H9 (cell line): ENCODE measurements around the gene TAF4B. TPM values are rescaled to one million over a fixed set of nuclear protein-coding genes. Genes with fewer than 3 reads are reported as not detected.

Experiments
- DNase-seq: peaks from one replicate; pipeline ENCODE4 v3.0.0-alpha.2; 2017
- H2AFZ ChIP-seq: one replicate; pipeline ENCODE4 v1.6.1; 2013; ENCODE audit warnings: mild to moderate bottlenecking, low read length, control low read depth, moderate library complexity
- H2AK5ac ChIP-seq: 2 replicates; pipeline ENCODE4 v1.6.1; 2013; ENCODE audit warnings: low read length, control low read depth, mixed read lengths; ENCODE audit not compliant: insufficient read length
- H2BK120ac ChIP-seq: one replicate; pipeline ENCODE4 v1.6.1; 2013; ENCODE audit warnings: low read depth, mild to moderate bottlenecking, low read length, control low read depth, inconsistent platforms; ENCODE audit not compliant: poor library complexity, severe bottlenecking
- H2BK12ac ChIP-seq: 2 replicates; pipeline ENCODE4 v1.6.1; 2013; ENCODE audit warnings: low read length, control low read depth, mixed read lengths, low read depth; ENCODE audit not compliant: insufficient read length
- H2BK15ac ChIP-seq: 2 replicates; pipeline ENCODE4 v1.6.1; 2013; ENCODE audit warnings: low read depth, low read length, control low read depth
- H2BK20ac ChIP-seq: one replicate; pipeline ENCODE4 v1.6.1; 2013; ENCODE audit warnings: low read depth, mild to moderate bottlenecking, low read length, control low read depth, inconsistent platforms; ENCODE audit not compliant: poor library complexity, severe bottlenecking
- H2BK5ac ChIP-seq: 2 replicates; pipeline ENCODE4 v1.6.1; 2013; ENCODE audit warnings: low read length, control low read depth, mixed read lengths; ENCODE audit not compliant: insufficient read length
- H3K14ac ChIP-seq: 2 replicates; pipeline ENCODE4 v1.6.1; 2013; ENCODE audit warnings: low read length, control low read depth; ENCODE audit not compliant: insufficient read depth
- H3K18ac ChIP-seq: 2 replicates; pipeline ENCODE4 v1.6.1; 2013; ENCODE audit warnings: low read depth, mild to moderate bottlenecking, mixed read lengths, low read length, control low read depth; ENCODE audit not compliant: insufficient read length
- H3K23ac ChIP-seq: 2 replicates; pipeline ENCODE4 v1.6.1; 2013; ENCODE audit warnings: low read length, control low read depth, mixed read lengths, low read depth; ENCODE audit not compliant: insufficient read length
- H3K23me2 ChIP-seq: 2 replicates; pipeline ENCODE4 v1.6.1; 2013; ENCODE audit warnings: low read depth, mild to moderate bottlenecking, mixed read lengths, low read length, control low read depth; ENCODE audit not compliant: insufficient read length, poor library complexity, severe bottlenecking
- H3K27ac ChIP-seq: 2 replicates; pipeline ENCODE4 v1.5.1; 2013; ENCODE audit warnings: low read length, control low read depth, mixed read lengths, low read depth; ENCODE audit not compliant: insufficient read length
- H3K27me3 ChIP-seq: 2 replicates; pipeline ENCODE4 v1.6.1; 2013; ENCODE audit warnings: low read length, control low read depth, inconsistent platforms; ENCODE audit not compliant: insufficient read depth
- H3K4ac ChIP-seq: 2 replicates; pipeline ENCODE4 v1.6.1; 2013; ENCODE audit warnings: low read depth, mild to moderate bottlenecking, control low read depth, inconsistent platforms, low read length, moderate library complexity
- H3K4me1 ChIP-seq: 2 replicates; pipeline ENCODE4 v1.6.1; 2013; ENCODE audit warnings: low read length, control low read depth, inconsistent platforms; ENCODE audit not compliant: insufficient read depth
- H3K4me2 ChIP-seq: 2 replicates; pipeline ENCODE4 v1.6.1; 2013; ENCODE audit warnings: low read length, control low read depth, mixed read lengths; ENCODE audit not compliant: insufficient read length, insufficient read depth
- H3K56ac ChIP-seq: 2 replicates; pipeline ENCODE4 v1.6.1; 2013; ENCODE audit warnings: low read depth, mild to moderate bottlenecking, mixed read lengths, low read length, control low read depth; ENCODE audit not compliant: insufficient read length
- H3K79me1 ChIP-seq: 2 replicates; pipeline ENCODE4 v1.6.1; 2013; ENCODE audit warnings: low read depth, mild to moderate bottlenecking, moderate library complexity, low read length, control low read depth, inconsistent platforms; ENCODE audit not compliant: insufficient read depth, poor library complexity, severe bottlenecking
- H3K79me2 ChIP-seq: 2 replicates; pipeline ENCODE4 v1.6.1; 2013; ENCODE audit warnings: low read length, control low read depth, inconsistent platforms; ENCODE audit not compliant: insufficient read depth
- H3K9ac ChIP-seq: 2 replicates; pipeline ENCODE4 v1.6.1; 2013; ENCODE audit warnings: low read length, control low read depth, mixed read lengths; ENCODE audit not compliant: insufficient read length; ENCODE audit errors: extremely low read depth
- H3K9me3 ChIP-seq: one replicate; pipeline ENCODE4 v1.6.1; 2013; ENCODE audit warnings: low read depth, low read length, inconsistent platforms; ENCODE audit not compliant: control insufficient read depth
- H3T11ph ChIP-seq: one replicate; pipeline ENCODE4 v1.6.1; 2013; ENCODE audit warnings: mild to moderate bottlenecking, low read length, control low read depth, inconsistent platforms
- H4K20me1 ChIP-seq: one replicate; pipeline ENCODE4 v1.6.1; 2013; ENCODE audit not compliant: control insufficient read depth, insufficient read length, insufficient read depth
- H4K5ac ChIP-seq: 2 replicates; pipeline ENCODE4 v1.6.1; 2013; ENCODE audit warnings: low read depth, mild to moderate bottlenecking, mixed read lengths, low read length, control low read depth; ENCODE audit not compliant: insufficient read length
- H4K8ac ChIP-seq: replicated peaks from 2 replicates; pipeline ENCODE4 v1.6.1; 2013; ENCODE audit warnings: low read length, control low read depth, mixed read lengths, low read depth; ENCODE audit not compliant: insufficient read length
- H4K91ac ChIP-seq: 2 replicates; pipeline ENCODE4 v1.6.1; 2013; ENCODE audit warnings: low read depth, mild to moderate bottlenecking, moderate library complexity, mixed read lengths, low read length, control low read depth; ENCODE audit not compliant: insufficient read length
- H3K27ac Mint-ChIP-seq, 3 experiments: 2 replicates in 2 of 3; 3 replicates in 1 of 3; pipeline ENCODE4 v1.8.0; 2020 to 2021; ENCODE audit warnings: mixed read lengths in 3 of 3, mild to moderate bottlenecking in 1 of 3, moderate library complexity in 1 of 3
- H3K27me3 Mint-ChIP-seq: 2 replicates; pipeline ENCODE4 v1.8.0; 2021; ENCODE audit warnings: low read depth, mild to moderate bottlenecking, moderate library complexity, mixed read lengths
- H3K36me3 Mint-ChIP-seq, 3 experiments: 2 replicates in 2 of 3; 3 replicates in 1 of 3; pipeline ENCODE4 v1.8.0; 2020 to 2021; ENCODE audit warnings: low read depth in 3 of 3, mixed read lengths in 3 of 3; ENCODE audit not compliant: insufficient read depth in 1 of 3
- H3K4me1 Mint-ChIP-seq, 2 experiments: 2 replicates each; pipeline ENCODE4 v1.8.0; 2020; ENCODE audit warnings: mixed read lengths in 2 of 2
- H3K4me3 Mint-ChIP-seq, 2 experiments: 2 replicates in 1 of 2; 3 replicates in 1 of 2; pipeline ENCODE4 v1.8.0; 2020 to 2021; ENCODE audit warnings: mild to moderate bottlenecking in 2 of 2, mixed read lengths in 2 of 2, moderate library complexity in 1 of 2
- H3K9me3 Mint-ChIP-seq, 2 experiments: 2 replicates in 1 of 2; 3 replicates in 1 of 2; pipeline ENCODE4 v1.8.0; 2020; ENCODE audit warnings: mild to moderate bottlenecking in 2 of 2, mixed read lengths in 2 of 2, moderate library complexity in 1 of 2
- WGBS: extraction: QIAGEN DNeasy Blood & Tissue Kit; methylation state at CpG from one replicate; pipeline ENCODE4 v1.1.7; 2013; ENCODE audit warnings: missing lambda C conversion rate, low lambda C conversion rate, mixed read lengths; ENCODE audit not compliant: insufficient read length; ENCODE audit errors: extremely low coverage; 5-methylcytosine and 5-hydroxymethylcytosine counted together
- total RNA-seq: library from RNA; stranded (reverse); gene quantifications from 2 replicates; pipeline ENCODE4 v1.2.1, GENCODE V29; 2021
- TF ChIP-seq, protein P1 (sequence below): fragments of 200-600 bp; sonication (generic); conservative IDR thresholded peaks from 3 replicates; pipeline ENCODE4 v1.8.0; 2021; ENCODE audit warnings: antibody characterized with exemption, mild to moderate bottlenecking

TAF4B gene
- total RNA-seq, 1 experiment from 2014 or later: 19.8 TPM

DNA sequence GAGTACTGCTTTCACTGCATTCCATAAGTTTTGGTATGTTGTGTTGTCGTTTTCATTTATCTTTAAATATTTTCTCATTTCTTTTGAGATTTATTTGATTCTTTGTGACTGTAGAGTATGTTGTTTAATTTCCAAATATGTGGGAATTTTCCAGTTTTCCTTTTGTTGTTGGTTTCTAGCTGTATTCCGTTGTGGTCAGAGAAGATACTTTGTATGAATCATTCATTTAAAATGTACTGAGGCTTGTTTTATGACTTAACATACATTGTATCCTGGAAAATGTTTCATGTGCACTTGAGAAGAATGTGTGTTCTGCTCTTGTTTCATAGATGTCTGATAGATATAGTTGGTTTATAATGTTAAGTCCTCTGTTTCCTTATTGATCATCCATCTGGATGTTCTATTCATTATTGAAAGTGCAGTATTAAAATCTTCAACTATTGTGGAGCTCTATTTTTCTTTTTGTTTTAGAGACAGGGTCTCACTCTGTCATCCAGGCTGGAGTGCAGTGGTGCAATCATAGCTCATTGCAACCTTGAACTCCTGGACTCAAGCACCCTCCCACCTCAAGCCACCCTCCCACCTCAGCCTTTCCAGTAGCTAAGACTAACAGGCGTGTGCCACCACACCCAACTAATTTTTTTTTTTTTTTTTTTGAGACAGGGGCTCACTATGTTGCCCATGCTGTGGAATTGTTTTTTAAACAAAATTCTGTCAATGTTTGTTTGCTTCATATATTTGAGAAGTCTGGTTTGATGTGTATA is 96.8 kb downstream of the TAF4B start:
- Histone ChIP-seq H2AK5ac (no peak overlapping the region), H3K4ac (no peak overlapping the region), H3K23ac (no peak overlapping the region), H3K18ac (no peak overlapping the region), H2BK120ac (no peak overlapping the region), H3K79me2 (no peaks in the 10 kb centered on the region), H2BK5ac (no peak overlapping the region), H3K27ac (no peak overlapping the region), H3K9me3 (no peaks in the 10 kb centered on the region), H2AFZ (no peak overlapping the region), H3T11ph (no peak overlapping the region), H3K23me2 (no peaks in the 10 kb centered on the region), H4K20me1 (no peaks in the 10 kb centered on the region), H3K14ac (no peak overlapping the region), H4K5ac (no peak overlapping the region), H2BK15ac (no peak overlapping the region), H3K79me1 (no peaks in the 10 kb centered on the region), H3K9ac (no peak overlapping the region), H3K4me1 (no peaks in the 10 kb centered on the region), H3K56ac (no peak overlapping the region), H4K91ac (no peak overlapping the region), H2BK12ac (no peak overlapping the region), H3K27me3 (no peaks in the 10 kb centered on the region), H2BK20ac (no peak overlapping the region), H3K4me2 (no peak overlapping the region), H4K8ac (no peak overlapping the region)
- no CpG with 5 or more reads among the region's 3 CpGs for WGBS
- TF ChIP-seq, protein P1, sequence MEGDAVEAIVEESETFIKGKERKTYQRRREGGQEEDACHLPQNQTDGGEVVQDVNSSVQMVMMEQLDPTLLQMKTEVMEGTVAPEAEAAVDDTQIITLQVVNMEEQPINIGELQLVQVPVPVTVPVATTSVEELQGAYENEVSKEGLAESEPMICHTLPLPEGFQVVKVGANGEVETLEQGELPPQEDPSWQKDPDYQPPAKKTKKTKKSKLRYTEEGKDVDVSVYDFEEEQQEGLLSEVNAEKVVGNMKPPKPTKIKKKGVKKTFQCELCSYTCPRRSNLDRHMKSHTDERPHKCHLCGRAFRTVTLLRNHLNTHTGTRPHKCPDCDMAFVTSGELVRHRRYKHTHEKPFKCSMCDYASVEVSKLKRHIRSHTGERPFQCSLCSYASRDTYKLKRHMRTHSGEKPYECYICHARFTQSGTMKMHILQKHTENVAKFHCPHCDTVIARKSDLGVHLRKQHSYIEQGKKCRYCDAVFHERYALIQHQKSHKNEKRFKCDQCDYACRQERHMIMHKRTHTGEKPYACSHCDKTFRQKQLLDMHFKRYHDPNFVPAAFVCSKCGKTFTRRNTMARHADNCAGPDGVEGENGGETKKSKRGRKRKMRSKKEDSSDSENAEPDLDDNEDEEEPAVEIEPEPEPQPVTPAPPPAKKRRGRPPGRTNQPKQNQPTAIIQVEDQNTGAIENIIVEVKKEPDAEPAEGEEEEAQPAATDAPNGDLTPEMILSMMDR: no peak
- DNase-seq: no peak
- Mint-ChIP-seq H3K9me3 (no peaks in the 10 kb centered on the region), H3K36me3 (peaks cover 14 to 29% (median 25%) of the 10 kb centered on the region in 3 experiments), H3K27me3 (no peaks in the 10 kb centered on the region), H3K27ac (no peak overlapping the region), H3K4me1 (no peaks in the 10 kb centered on the region), H3K4me3 (no peak overlapping the region)
